Measurements from ENCODE around the gene KRTAP1-1.

Gene KRTAP1-1

GRCh38 chr17:41024697-41025096 is 16.6 kb downstream of the KRTAP1-1 start:
- Histone ChIP-seq H3K4me3 (ENCODE audit: severe bottlenecking) (no peak overlapping the region), H3K36me3 (ENCODE audit: low read depth) (no peaks in the 10 kb centered on the region), H3K4me1 (ENCODE audit: insufficient read depth, poor library complexity, severe bottlenecking) (peaks cover 9% of the 10 kb centered on the region), H3K9me3 (ENCODE audit: severe bottlenecking) (no peaks in the 10 kb centered on the region), H3K27me3 (ENCODE audit: insufficient read depth, poor library complexity, severe bottlenecking) (no peaks in the 10 kb centered on the region), H3K27ac (ENCODE audit: poor library complexity, severe bottlenecking) (no peak overlapping the region)
- ATAC-seq (ENCODE audit: low read depth) (no peak), DNase-seq (ENCODE audit: low spot score) (no peak)
- no peak for TF ChIP-seq CTCF (IDR thresholded peaks at IDR 0.05; ENCODE audit: poor library complexity, severe bottlenecking)

- Histone ChIP-seq H3K36me3 (ENCODE audit: low read depth) (no peaks in the 10 kb centered on the region), H3K27me3 (ENCODE audit: insufficient read depth, poor library complexity, severe bottlenecking) (no peaks in the 10 kb centered on the region), H3K4me1 (ENCODE audit: insufficient read depth, poor library complexity, severe bottlenecking) (no peaks in the 10 kb centered on the region), H3K4me3 (ENCODE audit: severe bottlenecking) (no peak overlapping the region), H3K27ac (ENCODE audit: poor library complexity, severe bottlenecking) (no peak overlapping the region), H3K9me3 (ENCODE audit: severe bottlenecking) (no peaks in the 10 kb centered on the region)
- no peak for DNase-seq (ENCODE audit: low spot score)
- no peak for TF ChIP-seq CTCF (IDR thresholded peaks at IDR 0.05; ENCODE audit: poor library complexity, severe bottlenecking)
- ATAC-seq (ENCODE audit: low read depth): no peak
Measured at GRCh38 chr17:41020336-41020735, 20.9 kb downstream of the KRTAP1-1 start.

DNA sequence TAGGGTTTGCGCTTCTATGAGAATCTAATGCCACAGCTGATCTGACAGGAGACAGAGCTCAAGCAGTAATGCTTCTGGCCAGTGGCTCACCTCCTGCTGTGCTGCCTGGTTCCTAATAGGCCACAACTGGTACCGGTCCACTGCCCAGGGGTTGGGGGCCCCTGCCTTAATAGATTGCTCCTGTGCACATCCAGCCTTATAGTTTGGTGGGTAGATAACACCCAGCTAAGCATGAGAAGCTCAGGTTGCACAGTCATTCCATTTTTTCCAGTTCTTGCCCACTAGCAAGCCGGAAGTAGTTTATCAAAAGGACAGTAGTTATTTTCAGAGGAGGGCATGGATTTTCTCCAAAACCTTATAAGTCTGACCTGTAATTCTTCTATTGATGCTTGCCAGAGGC is 21.8 kb downstream of the KRTAP1-1 start:
- H3K27ac ChIP-seq (ENCODE audit: poor library complexity, severe bottlenecking): no peak overlapping the region
- H3K4me3 ChIP-seq (ENCODE audit: severe bottlenecking): no peak overlapping the region
- DNase-seq (ENCODE audit: low spot score): no peak
- no peaks in the 10 kb centered on the region for H3K36me3 ChIP-seq (ENCODE audit: low read depth)
- no peaks in the 10 kb centered on the region for H3K4me1 ChIP-seq (ENCODE audit: insufficient read depth, poor library complexity, severe bottlenecking)
- H3K9me3 ChIP-seq (ENCODE audit: severe bottlenecking): no peaks in the 10 kb centered on the region
- no peak for ATAC-seq (ENCODE audit: low read depth)
- H3K27me3 ChIP-seq (ENCODE audit: insufficient read depth, poor library complexity, severe bottlenecking): no peaks in the 10 kb centered on the region
- TF ChIP-seq CTCF (IDR thresholded peaks at IDR 0.05; ENCODE audit: poor library complexity, severe bottlenecking): no peak

- ATAC-seq (ENCODE audit: low read depth) (no peak), DNase-seq (ENCODE audit: low spot score) (no peak)
- H3K27me3 ChIP-seq (ENCODE audit: insufficient read depth, poor library complexity, severe bottlenecking): no peaks in the 10 kb centered on the region
- H3K27ac ChIP-seq (ENCODE audit: poor library complexity, severe bottlenecking): no peak overlapping the region
- H3K4me3 ChIP-seq (ENCODE audit: severe bottlenecking): no peak overlapping the region
- no peaks in the 10 kb centered on the region for H3K36me3 ChIP-seq (ENCODE audit: low read depth)
- H3K9me3 ChIP-seq (ENCODE audit: severe bottlenecking): no peaks in the 10 kb centered on the region
- no peak for TF ChIP-seq CTCF (IDR thresholded peaks at IDR 0.05; ENCODE audit: poor library complexity, severe bottlenecking)
- H3K4me1 ChIP-seq (ENCODE audit: insufficient read depth, poor library complexity, severe bottlenecking): peaks cover 3% of the 10 kb centered on the region
Measured at GRCh38 chr17:41018541-41018940, 22.7 kb downstream of the KRTAP1-1 start.

DNA sequence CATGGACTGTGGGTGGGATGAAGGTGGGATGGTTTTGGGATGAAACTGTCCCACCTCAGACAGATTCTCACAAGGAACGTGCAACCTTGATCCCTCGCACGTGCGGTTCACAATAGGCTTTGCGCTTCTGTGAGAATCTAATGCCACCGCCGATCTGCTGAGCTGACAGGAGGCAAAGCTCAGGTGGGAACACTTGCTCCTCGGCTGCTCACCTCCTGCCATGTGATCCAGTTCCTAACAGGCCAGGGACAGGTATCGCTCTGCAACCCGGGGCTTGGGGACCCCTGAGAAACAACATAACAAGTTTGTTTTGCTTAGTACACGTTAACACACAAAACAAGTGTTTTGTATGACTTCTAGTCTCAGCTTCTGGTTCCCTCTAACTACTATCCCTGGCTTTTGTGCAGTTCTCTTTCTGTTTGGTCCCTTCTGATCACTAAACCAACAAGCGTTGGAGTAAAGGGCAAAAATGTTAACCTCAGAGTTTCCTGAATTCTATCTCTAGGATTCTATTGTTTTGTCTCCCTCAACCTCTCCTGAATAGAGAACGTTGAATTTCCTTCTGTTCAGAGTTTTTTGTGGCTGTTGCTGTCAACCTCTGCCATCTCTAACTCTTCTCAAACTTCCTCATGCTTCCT is 24.6 kb downstream of the KRTAP1-1 start:
- Histone ChIP-seq H3K36me3 (ENCODE audit: low read depth) (no peaks in the 10 kb centered on the region), H3K27me3 (ENCODE audit: insufficient read depth, poor library complexity, severe bottlenecking) (no peaks in the 10 kb centered on the region), H3K4me3 (ENCODE audit: severe bottlenecking) (no peak overlapping the region), H3K9me3 (ENCODE audit: severe bottlenecking) (no peaks in the 10 kb centered on the region), H3K27ac (ENCODE audit: poor library complexity, severe bottlenecking) (no peak overlapping the region), H3K4me1 (ENCODE audit: insufficient read depth, poor library complexity, severe bottlenecking) (peaks cover 3% of the 10 kb centered on the region)
- ATAC-seq (ENCODE audit: low read depth): no peak
- no peak for DNase-seq (ENCODE audit: low spot score)
- no peak for TF ChIP-seq CTCF (IDR thresholded peaks at IDR 0.05; ENCODE audit: poor library complexity, severe bottlenecking)
